HepG2 (cell line): ENCODE results near the gene MAPK7. TPM values are rescaled to one million over a fixed set of nuclear protein-coding genes. Genes with fewer than 3 reads are reported as not detected.

Experiments
- MZF1 ChIP-seq: sonication (generic); formaldehyde crosslinking; IDR thresholded peaks from 2 replicates; pipeline ENCODE4 v1.8.1; 2023; ENCODE audit warnings: mild to moderate bottlenecking, missing genetic modification reagents, borderline replicate concordance
- PHF21A ChIP-seq: sonication (generic); formaldehyde crosslinking; IDR thresholded peaks from 2 replicates; pipeline ENCODE4 v1.5.0; 2020; ENCODE audit warnings: mild to moderate bottlenecking, missing genetic modification reagents
- RBAK ChIP-seq: sonication (generic); formaldehyde crosslinking; IDR thresholded peaks from 2 replicates; pipeline ENCODE4 v1.5.1; 2020; ENCODE audit warnings: mild to moderate bottlenecking, missing genetic modification reagents
- RERE ChIP-seq: IDR thresholded peaks from 2 replicates; pipeline ENCODE4 v1.6.1; 2016; ENCODE audit warnings: low read depth, missing genetic modification reagents, missing compliant biosample characterization
- SATB2 ChIP-seq: sonication (generic); formaldehyde crosslinking; IDR thresholded peaks from 2 replicates; pipeline ENCODE4 v1.5.0; 2020; ENCODE audit warnings: missing genetic modification reagents
- ZC3H13 ChIP-seq: sonication (generic); formaldehyde crosslinking; IDR thresholded peaks from 2 replicates; pipeline ENCODE4 v1.8.1; 2023; ENCODE audit warnings: mild to moderate bottlenecking, missing genetic modification reagents, moderate library complexity
- ZMAT3 ChIP-seq: sonication (generic); formaldehyde crosslinking; conservative IDR thresholded peaks from 2 replicates; pipeline ENCODE4 v1.7.0; 2021; ENCODE audit warnings: missing genetic modification reagents
- ZMYM2 ChIP-seq: sonication (generic); formaldehyde crosslinking; IDR thresholded peaks from 2 replicates; pipeline ENCODE4 v1.8.0; 2022; ENCODE audit warnings: mild to moderate bottlenecking, missing genetic modification reagents
- ZNF326 ChIP-seq: sonication (generic); formaldehyde crosslinking; IDR thresholded peaks from 2 replicates; pipeline ENCODE4 v1.4.0; 2020; ENCODE audit warnings: missing genetic modification reagents, borderline replicate concordance
- ZNF557 ChIP-seq: sonication (generic); formaldehyde crosslinking; IDR thresholded peaks from 2 replicates; pipeline ENCODE4 v1.4.0; 2020; ENCODE audit warnings: missing genetic modification reagents
- ZNF629 ChIP-seq: sonication (generic); formaldehyde crosslinking; conservative IDR thresholded peaks from 2 replicates; pipeline ENCODE4 v1.5.0; 2020; ENCODE audit warnings: missing genetic modification reagents
- ZNF770 ChIP-seq: sonication (generic); formaldehyde crosslinking; IDR thresholded peaks from 2 replicates; pipeline ENCODE4 v1.5.0; 2020; ENCODE audit warnings: mild to moderate bottlenecking, missing genetic modification reagents
- polyA plus RNA-seq, 8 experiments: library from polyadenylated mRNA; depleted of rRNA in 3 of 8; stranded (reverse) in 7 of 8; unstranded in 1 of 8; fragments of >200 nt; fragmentation: Illumina TruSeq in 4 of 8; extraction: Trizol in 4 of 8; gene quantifications; 2 replicates each; pipeline versions ENCODE4 v1.2.1 to v1.2.3, GENCODE V29; 2011 to 2016; ENCODE audit warnings: low read depth in 4 of 8, missing spikeins in 1 of 8, mixed read lengths in 1 of 8; ENCODE audit not compliant: insufficient read depth in 1 of 8
- total RNA-seq, 5 experiments: library from RNA; depleted of rRNA; stranded (reverse); fragments of >200 nt; fragmentation: Illumina TruSeq; extraction: Trizol; gene quantifications; 2 replicates each; pipeline ENCODE4 v1.2.3, GENCODE V29; 2016; ENCODE audit warnings: low read depth in 1 of 5
- TF ChIP-seq, protein P1 (sequence below): sonication (generic); formaldehyde crosslinking; IDR thresholded peaks from 2 replicates; pipeline ENCODE4 v1.4.0; 2020; ENCODE audit warnings: missing genetic modification reagents
- TF ChIP-seq, protein P2 (sequence below): sonication (generic); formaldehyde crosslinking; conservative IDR thresholded peaks from 2 replicates; pipeline ENCODE4 v1.4.0; 2020; ENCODE audit warnings: missing genetic modification reagents
- TF ChIP-seq, protein P3 (sequence below): sonication (generic); formaldehyde crosslinking; IDR thresholded peaks from 2 replicates; pipeline ENCODE4 v1.4.0; 2020; ENCODE audit warnings: mild to moderate bottlenecking, missing genetic modification reagents, borderline replicate concordance

Gene MAPK7
- total and polyA plus RNA-seq, 2 of the 13 experiments (the other 11 are each of a cell fraction or from before 2014, with no cell fraction given) = 2.9 to 5.9 TPM

- no peak for TF ChIP-seq RERE
- TF ChIP-seq SATB2 (CRISPR knock-in tag) = no peak
- TF ChIP-seq, protein P1, sequence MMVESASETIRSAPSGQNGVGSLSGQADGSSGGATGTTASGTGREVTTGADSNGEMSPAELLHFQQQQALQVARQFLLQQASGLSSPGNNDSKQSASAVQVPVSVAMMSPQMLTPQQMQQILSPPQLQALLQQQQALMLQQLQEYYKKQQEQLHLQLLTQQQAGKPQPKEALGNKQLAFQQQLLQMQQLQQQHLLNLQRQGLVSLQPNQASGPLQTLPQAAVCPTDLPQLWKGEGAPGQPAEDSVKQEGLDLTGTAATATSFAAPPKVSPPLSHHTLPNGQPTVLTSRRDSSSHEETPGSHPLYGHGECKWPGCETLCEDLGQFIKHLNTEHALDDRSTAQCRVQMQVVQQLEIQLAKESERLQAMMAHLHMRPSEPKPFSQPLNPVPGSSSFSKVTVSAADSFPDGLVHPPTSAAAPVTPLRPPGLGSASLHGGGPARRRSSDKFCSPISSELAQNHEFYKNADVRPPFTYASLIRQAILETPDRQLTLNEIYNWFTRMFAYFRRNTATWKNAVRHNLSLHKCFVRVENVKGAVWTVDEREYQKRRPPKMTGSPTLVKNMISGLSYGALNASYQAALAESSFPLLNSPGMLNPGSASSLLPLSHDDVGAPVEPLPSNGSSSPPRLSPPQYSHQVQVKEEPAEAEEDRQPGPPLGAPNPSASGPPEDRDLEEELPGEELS = peak; percentile 48
- TF ChIP-seq ZNF557 (CRISPR knock-in tag) = no peak
- TF ChIP-seq, protein P2, sequence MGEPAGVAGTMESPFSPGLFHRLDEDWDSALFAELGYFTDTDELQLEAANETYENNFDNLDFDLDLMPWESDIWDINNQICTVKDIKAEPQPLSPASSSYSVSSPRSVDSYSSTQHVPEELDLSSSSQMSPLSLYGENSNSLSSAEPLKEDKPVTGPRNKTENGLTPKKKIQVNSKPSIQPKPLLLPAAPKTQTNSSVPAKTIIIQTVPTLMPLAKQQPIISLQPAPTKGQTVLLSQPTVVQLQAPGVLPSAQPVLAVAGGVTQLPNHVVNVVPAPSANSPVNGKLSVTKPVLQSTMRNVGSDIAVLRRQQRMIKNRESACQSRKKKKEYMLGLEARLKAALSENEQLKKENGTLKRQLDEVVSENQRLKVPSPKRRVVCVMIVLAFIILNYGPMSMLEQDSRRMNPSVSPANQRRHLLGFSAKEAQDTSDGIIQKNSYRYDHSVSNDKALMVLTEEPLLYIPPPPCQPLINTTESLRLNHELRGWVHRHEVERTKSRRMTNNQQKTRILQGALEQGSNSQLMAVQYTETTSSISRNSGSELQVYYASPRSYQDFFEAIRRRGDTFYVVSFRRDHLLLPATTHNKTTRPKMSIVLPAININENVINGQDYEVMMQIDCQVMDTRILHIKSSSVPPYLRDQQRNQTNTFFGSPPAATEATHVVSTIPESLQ (CRISPR knock-in tag) = no peak
- TF ChIP-seq ZC3H13 (CRISPR knock-in tag) = no peak
- TF ChIP-seq, protein P3, sequence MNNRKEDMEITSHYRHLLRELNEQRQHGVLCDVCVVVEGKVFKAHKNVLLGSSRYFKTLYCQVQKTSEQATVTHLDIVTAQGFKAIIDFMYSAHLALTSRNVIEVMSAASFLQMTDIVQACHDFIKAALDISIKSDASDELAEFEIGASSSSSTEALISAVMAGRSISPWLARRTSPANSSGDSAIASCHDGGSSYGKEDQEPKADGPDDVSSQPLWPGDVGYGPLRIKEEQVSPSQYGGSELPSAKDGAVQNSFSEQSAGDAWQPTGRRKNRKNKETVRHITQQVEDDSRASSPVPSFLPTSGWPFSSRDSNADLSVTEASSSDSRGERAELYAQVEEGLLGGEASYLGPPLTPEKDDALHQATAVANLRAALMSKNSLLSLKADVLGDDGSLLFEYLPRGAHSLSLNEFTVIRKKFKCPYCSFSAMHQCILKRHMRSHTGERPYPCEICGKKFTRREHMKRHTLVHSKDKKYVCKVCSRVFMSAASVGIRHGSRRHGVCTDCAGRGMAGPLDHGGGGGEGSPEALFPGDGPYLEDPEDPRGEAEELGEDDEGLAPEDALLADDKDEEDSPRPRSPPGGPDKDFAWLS (CRISPR knock-in tag) = no peak
- no peak for TF ChIP-seq ZNF326
- 0 out of 2 replicates have a peak, but pooled peaks have one; percentile 61 for TF ChIP-seq ZMYM2 (CRISPR knock-in tag)
- 0 out of 2 replicates have a peak, but pooled peaks have one; percentile 16 for TF ChIP-seq ZMAT3 (CRISPR knock-in tag)
- no peak for TF ChIP-seq ZNF629 (CRISPR knock-in tag)
- TF ChIP-seq ZNF770 (CRISPR knock-in tag) = no peak
- TF ChIP-seq MZF1 (CRISPR knock-in tag) = no peak
- TF ChIP-seq PHF21A (CRISPR knock-in tag) = peak; percentile 64
- no peak for TF ChIP-seq RBAK (CRISPR knock-in tag)
These were observed 32.6 kb upstream of the MAPK7 start (continued) for GRCh38 chr17:19345486-19346350.
